B cell (primary cell): Measurements from ENCODE around the gene RNF183.

Experiments used
- EZH2 ChIP-seq: IDR thresholded peaks from 2 replicates; pipeline ENCODE4 v1.6.1; 2012; ENCODE audit warnings: borderline replicate concordance, low read depth, mild to moderate bottlenecking, moderate library complexity, low read length; ENCODE audit not compliant: insufficient read depth, poor library complexity, severe bottlenecking
- TF ChIP-seq, protein P1 (sequence below): fragments of 200-600 bp; IDR thresholded peaks from one replicate; pipeline ENCODE4 v1.8.0; 2022; ENCODE audit warnings: antibody characterized with exemption, mild to moderate bottlenecking

DNA sequence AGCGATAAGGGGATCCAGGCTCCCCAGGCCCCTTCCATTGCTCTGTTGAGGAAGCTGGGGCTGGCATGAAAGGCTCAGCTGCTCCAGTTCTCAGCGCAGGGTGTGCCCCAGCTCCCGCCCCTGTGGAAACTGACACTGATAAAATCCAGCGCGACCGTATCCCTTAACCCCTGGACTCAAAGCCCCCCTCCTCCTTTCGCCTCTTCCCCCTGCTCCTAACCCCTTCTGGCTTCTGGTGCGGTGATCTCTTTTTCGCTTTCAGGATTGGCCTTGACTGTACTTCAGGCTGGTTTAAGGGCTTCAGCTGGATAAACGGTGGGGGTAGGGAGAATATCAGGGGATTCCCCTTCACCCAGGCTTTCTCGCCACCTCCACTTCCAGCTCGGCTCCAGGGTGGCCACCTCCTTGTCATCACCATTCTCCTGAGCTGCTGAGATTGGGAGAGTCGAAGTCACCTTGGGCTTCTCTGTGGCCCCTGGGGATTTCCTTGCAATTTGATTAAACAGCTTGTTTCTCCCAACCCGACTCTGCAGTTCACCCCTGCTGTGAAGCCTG, 47.0 kb upstream of the RNF183 start:
- TF ChIP-seq, protein P1, sequence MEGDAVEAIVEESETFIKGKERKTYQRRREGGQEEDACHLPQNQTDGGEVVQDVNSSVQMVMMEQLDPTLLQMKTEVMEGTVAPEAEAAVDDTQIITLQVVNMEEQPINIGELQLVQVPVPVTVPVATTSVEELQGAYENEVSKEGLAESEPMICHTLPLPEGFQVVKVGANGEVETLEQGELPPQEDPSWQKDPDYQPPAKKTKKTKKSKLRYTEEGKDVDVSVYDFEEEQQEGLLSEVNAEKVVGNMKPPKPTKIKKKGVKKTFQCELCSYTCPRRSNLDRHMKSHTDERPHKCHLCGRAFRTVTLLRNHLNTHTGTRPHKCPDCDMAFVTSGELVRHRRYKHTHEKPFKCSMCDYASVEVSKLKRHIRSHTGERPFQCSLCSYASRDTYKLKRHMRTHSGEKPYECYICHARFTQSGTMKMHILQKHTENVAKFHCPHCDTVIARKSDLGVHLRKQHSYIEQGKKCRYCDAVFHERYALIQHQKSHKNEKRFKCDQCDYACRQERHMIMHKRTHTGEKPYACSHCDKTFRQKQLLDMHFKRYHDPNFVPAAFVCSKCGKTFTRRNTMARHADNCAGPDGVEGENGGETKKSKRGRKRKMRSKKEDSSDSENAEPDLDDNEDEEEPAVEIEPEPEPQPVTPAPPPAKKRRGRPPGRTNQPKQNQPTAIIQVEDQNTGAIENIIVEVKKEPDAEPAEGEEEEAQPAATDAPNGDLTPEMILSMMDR: no peak
- TF ChIP-seq EZH2: no peak
